ENCODE data around the gene R3HDM4. TPM values are rescaled to one million over a fixed set of nuclear protein-coding genes. Genes with fewer than 3 reads are reported as not detected.

Gene R3HDM4
- total and polyA plus RNA-seq, 4 donors = 14.1 to 72.4 (median 20.2) TPM

GRCh38 chr19:925526-926322, 12.7 kb upstream of the R3HDM4 start, which contains the start of gene ARID3A:
TSS of gene ARID3A (plus strand) at chr19:926035. CDS start at chr19:929529, 3,494 bp downstream.
- Histone ChIP-seq H3K9me3 (ENCODE audit: control insufficient read depth in 4 of 4, low read length in 3 of 4) (no peaks in the 10 kb centered on the region), H3K36me3 (ENCODE audit: control insufficient read depth in 4 of 4, insufficient read depth in 3 of 4, low read depth in 1 of 4, low read length in 3 of 4) (no peaks in the 10 kb centered on the region), H3K9ac (ENCODE audit: low read depth in 1 of 2, low read length in 2 of 2) (peak within 1 kb of the TSS in 1 of 2 donors; percentile 81), H3K4me1 (ENCODE audit: control insufficient read depth in 4 of 4, insufficient read depth in 4 of 4, low read length in 3 of 4) (peaks cover 11 to 28% (median 20%) of the 10 kb centered on the region in 4 donors), H3K27me3 (ENCODE audit: control insufficient read depth in 4 of 4, insufficient read depth in 4 of 4, low read length in 3 of 4) (peaks cover 0 to 2% (median 0%) of the 10 kb centered on the region in 4 donors), H3K27ac (ENCODE audit: low read depth in 1 of 2, low read length in 2 of 2) (peak within 1 kb of the TSS; percentile 72 to 84), H3K4me3 (ENCODE audit: low read depth in 1 of 3, low read length in 3 of 3) (peak within 1 kb of the TSS; percentile 81 to 90 (median 82))
- TF ChIP-seq MAX (IDR thresholded peaks at IDR 0.05) (no peak), EGR1 (IDR thresholded peaks at IDR 0.05; ENCODE audit: low read depth in 2 of 2) (no peak), SP1 (IDR thresholded peaks at IDR 0.05) (peak; percentile 38)
- DNase-seq (ENCODE audit: low spot score) = peak; percentile 85
- under 1% methylated on average over 97 of the region's 97 CpGs for WGBS

- Histone ChIP-seq H3K4me1 (ENCODE audit: control insufficient read depth in 4 of 4, insufficient read depth in 4 of 4, low read length in 3 of 4) (peaks cover 11 to 33% (median 25%) of the 10 kb centered on the region in 4 donors), H3K9me3 (ENCODE audit: control insufficient read depth in 4 of 4, low read length in 3 of 4) (no peaks in the 10 kb centered on the region), H3K27me3 (ENCODE audit: control insufficient read depth in 4 of 4, insufficient read depth in 4 of 4, low read length in 3 of 4) (peaks cover 0 to 4% (median 1%) of the 10 kb centered on the region in 4 donors), H3K4me3 (ENCODE audit: low read depth in 1 of 3, low read length in 3 of 3) (peak overlapping the region; percentile 58 to 90 (median 66)), H3K27ac (ENCODE audit: low read depth in 1 of 2, low read length in 2 of 2) (peak overlapping the region; percentile 47 to 72), H3K36me3 (ENCODE audit: control insufficient read depth in 4 of 4, insufficient read depth in 3 of 4, low read depth in 1 of 4, low read length in 3 of 4) (no peaks in the 10 kb centered on the region), H3K9ac (ENCODE audit: low read depth in 1 of 2, low read length in 2 of 2) (peak overlapping the region in 1 of 2 donors; percentile 54)
- DNase-seq (ENCODE audit: low spot score) = peak; percentile 82
- WGBS = under 1% methylated on average over 39 of the region's 39 CpGs
- TF ChIP-seq FOXA1 (IDR thresholded peaks at IDR 0.05) (no peak), TAF1 (conservative IDR thresholded peaks at IDR 0.05) (no peak), HNF4G (IDR thresholded peaks at IDR 0.05) (no peak), HNF4A (conservative IDR thresholded peaks at IDR 0.05) (no peak), EGR1 (IDR thresholded peaks at IDR 0.05; ENCODE audit: low read depth in 2 of 2) (no peak)
Measured at GRCh38 chr19:925087-925525, 12.1 kb upstream of the R3HDM4 start.

- peaks cover 0 to 9% (median 1%) of the 10 kb centered on the region in 4 donors for H3K27me3 ChIP-seq (ENCODE audit: control insufficient read depth in 4 of 4, insufficient read depth in 4 of 4, low read length in 3 of 4)
- 16% methylated on average over 31 of the region's 31 CpGs for WGBS
- no peak overlapping the region for H3K9ac ChIP-seq (ENCODE audit: low read depth in 1 of 2, low read length in 2 of 2)
- H3K4me3 ChIP-seq (ENCODE audit: low read depth in 1 of 3, low read length in 3 of 3) = peak overlapping the region; percentile 58 to 90 (median 66)
- no peaks in the 10 kb centered on the region for H3K9me3 ChIP-seq (ENCODE audit: control insufficient read depth in 4 of 4, low read length in 3 of 4)
- TF ChIP-seq FOXA2 (IDR thresholded peaks at IDR 0.05) (no peak), TAF1 (conservative IDR thresholded peaks at IDR 0.05) (no peak), RAD21 (IDR thresholded peaks at IDR 0.05) (no peak), MAX (IDR thresholded peaks at IDR 0.05) (no peak), CTCF (IDR thresholded peaks at IDR 0.05; ENCODE audit: low read depth, low read length, missing input control) (no peak), ZBTB33 (IDR thresholded peaks at IDR 0.05) (no peak), EGR1 (IDR thresholded peaks at IDR 0.05; ENCODE audit: low read depth in 2 of 2) (no peak), YY1 (IDR thresholded peaks at IDR 0.05) (no peak), ATF3 (IDR thresholded peaks at IDR 0.05) (no peak), GABPA (IDR thresholded peaks at IDR 0.05 in 1 of 2, conservative IDR thresholded peaks at IDR 0.05 in 1 of 2) (no peak), HNF4G (IDR thresholded peaks at IDR 0.05) (no peak), FOXA1 (IDR thresholded peaks at IDR 0.05) (no peak)
- H3K27ac ChIP-seq (ENCODE audit: low read depth in 1 of 2, low read length in 2 of 2) = peak overlapping the region in 1 of 2 donors; percentile 72
- peaks cover 11 to 38% (median 26%) of the 10 kb centered on the region in 4 donors for H3K4me1 ChIP-seq (ENCODE audit: control insufficient read depth in 4 of 4, insufficient read depth in 4 of 4, low read length in 3 of 4)
- no peaks in the 10 kb centered on the region for H3K36me3 ChIP-seq (ENCODE audit: control insufficient read depth in 4 of 4, insufficient read depth in 3 of 4, low read depth in 1 of 4, low read length in 3 of 4)
- no peak for DNase-seq (ENCODE audit: low spot score)
Measured at GRCh38 chr19:924553-925086, 11.6 kb upstream of the R3HDM4 start.

Measured in liver (tissue), 9 donors.